Colon (tissue), 2 donors: Measurements from ENCODE around the gene CCR5AS.
"Not testable (repeated sequence)": the region's sequence is repeated elsewhere in the genome, so short reads cannot be mapped to it uniquely, and the experiment has no call there.

Experiments
- FAIRE-seq: peaks from 2 replicates; lab custom pipeline; 2012; peaks lifted over from hg19 to GRCh38; lab: Jason Lieb, UNC
- donor health status: control.
- donor health status: control.

The CCR5AS gene

DNA sequence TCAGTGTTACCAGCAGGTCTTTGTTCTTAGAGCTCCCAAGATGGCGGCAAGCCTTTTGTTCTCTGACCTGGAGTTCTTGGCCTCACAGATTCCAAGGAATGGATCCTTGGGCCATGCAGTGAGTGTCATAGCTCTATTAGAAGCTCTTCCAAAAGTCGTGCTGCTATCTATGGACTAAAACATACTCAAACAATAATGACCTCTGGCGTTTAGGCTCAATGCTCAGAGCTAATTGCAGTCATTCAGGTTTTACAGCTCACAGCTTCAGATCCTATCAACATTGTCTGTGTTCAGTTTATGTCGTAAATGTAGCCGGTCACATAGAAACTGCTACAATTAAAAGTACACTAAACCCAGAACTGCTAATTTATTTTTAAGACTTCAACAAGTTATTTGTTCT lies 22.4 kb upstream of the CCR5AS start:
- FAIRE-seq = no peak

DNA sequence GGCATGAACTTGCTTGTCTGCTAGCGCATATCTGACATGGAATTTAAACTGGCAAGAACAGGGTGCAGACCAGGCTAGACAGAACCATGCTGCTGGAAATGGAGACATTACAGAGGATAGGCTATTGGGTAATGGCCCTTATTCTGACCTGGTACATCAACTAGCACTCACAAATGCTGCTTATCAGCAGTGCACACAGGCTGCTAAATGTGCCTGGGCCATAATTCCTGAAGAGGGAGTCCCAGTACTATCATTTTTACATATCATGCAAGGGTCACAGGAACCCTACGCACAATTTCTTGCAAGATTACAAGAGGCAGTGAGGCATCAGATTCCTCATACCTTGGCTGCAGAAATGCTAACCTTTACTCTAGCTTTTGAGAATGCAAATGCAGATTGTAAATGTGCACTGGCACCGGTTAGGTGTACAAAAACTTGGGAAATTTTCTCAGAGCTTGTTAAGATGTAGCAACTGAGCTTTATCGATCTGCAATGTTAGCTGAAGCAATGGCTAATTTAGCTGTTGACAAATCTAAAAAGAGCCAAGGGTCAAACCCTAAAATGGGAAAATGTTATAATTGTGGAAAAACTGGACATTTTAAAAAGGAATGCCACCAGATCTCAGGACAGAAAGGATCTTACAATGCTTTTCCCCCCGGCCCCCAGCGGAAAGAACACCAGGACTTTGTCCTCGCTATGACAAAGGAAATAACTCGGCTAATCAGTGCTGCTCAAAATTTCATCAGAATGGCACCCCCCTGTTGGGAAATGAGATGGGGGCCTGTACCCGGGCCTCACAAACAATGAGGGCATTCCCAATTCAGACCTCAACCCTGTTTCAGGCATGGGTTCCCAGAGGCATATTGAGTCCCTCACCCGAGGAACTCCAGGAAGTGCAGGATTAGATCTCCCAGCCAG lies 21.3 kb upstream of the CCR5AS start:
- no peak for FAIRE-seq

DNA sequence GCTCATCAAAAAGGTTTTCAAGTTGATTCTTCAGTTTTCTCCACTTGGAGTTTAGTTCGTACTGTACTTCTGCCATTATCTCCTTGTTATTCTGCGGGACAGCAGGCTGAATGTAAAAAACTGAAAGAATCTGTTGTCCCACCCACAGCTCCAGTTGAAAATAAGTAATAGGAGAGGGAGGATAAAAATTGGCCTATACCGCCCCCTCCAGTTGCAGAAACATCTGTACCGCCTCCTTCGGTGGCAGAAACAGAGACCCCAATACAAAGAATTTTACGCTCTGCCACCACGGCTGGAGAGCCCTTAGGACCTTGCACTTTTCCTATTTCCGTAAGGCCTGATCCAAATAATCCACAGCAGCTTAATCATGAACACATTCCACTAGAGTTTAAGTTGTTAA lies 20.5 kb upstream of the CCR5AS start:
- not testable (repeated sequence) for FAIRE-seq

DNA sequence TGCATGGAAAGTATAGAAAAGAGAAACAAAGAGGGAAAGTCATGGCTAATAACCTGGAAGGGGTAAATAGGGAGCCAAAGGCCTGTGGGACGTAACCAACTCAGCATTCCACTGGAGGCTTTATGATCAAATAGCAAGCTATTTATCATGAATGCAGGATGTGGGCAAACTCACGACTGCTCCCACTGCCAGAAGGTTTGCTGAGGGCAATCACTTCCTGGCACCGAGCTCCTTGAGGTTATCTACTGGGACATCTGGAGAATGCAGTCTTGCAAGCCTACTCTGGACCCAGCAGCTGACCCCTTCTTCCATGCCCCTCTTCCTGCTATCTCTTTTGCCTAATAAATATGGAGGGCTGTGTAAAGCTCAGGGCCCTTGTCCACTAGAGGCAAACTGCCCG lies 19.6 kb upstream of the CCR5AS start:
- FAIRE-seq = not testable (repeated sequence)

DNA sequence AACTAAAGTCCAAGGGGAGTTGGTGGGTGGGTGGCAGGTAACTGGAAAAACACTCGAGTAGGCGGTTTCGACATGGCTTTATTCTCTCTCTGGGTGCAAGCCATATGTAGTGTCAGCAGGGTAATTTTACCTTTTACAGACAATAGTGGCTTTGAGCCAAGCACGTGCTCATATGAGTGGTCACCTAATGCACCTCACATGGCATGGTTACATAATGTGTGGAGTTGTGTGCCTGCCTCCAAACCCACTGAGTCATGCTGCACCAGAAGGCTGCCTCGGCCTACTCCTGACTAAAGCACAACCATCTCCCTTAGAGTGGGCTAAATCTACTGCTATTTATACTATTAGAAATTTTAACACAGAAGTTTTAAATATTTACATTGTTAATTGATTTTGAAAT lies 16.7 kb upstream of the CCR5AS start:
- no peak for FAIRE-seq

DNA sequence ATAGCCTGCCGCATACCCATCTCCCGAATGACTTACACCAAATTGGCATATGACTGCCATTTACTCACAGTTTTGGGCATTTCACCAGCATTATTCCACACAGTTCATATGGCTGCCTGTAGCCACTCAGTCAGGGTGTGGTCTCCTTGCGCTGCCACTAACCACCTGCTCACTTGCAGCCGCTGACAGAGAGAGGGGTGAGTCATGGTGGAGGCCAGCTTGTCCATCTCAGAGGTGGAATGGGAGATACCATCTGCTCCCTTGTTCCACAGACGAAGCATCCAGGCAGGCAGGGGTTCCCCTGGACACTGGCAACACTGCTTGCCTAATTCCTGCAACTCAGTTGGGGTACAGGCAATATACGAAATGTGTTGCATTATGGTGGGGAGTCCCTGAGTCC lies 15.8 kb upstream of the CCR5AS start:
- no peak for FAIRE-seq

DNA sequence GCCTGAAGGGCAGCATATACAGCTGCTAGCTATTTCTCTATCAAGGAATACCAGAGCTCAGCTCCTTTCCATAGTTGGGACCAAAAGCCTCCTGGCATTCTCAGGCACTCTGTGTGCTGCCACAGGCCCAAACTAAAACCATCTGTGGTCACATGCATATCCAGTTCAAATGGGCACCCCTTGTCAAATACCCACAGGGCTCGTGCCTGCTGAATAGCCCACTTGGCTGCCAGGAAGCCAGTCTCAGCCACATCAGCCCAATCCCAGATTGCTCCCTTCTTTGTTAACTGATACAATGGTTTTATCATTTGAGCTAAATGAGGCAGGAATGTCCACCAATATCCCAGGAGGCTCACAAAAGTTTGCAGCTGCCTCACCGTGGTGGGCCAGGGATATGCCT lies 14.1 kb upstream of the CCR5AS start:
- FAIRE-seq = no peak

DNA sequence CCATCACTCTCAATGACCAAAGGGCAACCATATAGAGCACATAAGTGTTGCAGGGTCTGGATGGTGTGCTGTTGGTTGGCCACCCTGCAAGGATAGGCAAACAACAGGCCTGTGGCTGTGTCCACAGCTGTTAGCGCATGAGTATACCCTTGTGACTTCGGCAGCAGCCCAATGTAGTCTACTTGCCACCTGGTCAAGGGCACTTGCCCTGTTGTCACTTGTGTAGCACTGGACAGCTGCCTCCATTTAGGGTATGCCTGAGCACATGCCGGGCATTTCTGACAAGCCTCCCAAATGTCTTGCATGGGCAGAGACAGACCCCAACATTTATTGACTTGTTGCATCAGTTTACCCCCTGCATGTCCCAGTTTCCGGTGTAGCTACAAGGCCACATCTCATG lies 12.9 kb upstream of the CCR5AS start:
- no peak for FAIRE-seq

DNA sequence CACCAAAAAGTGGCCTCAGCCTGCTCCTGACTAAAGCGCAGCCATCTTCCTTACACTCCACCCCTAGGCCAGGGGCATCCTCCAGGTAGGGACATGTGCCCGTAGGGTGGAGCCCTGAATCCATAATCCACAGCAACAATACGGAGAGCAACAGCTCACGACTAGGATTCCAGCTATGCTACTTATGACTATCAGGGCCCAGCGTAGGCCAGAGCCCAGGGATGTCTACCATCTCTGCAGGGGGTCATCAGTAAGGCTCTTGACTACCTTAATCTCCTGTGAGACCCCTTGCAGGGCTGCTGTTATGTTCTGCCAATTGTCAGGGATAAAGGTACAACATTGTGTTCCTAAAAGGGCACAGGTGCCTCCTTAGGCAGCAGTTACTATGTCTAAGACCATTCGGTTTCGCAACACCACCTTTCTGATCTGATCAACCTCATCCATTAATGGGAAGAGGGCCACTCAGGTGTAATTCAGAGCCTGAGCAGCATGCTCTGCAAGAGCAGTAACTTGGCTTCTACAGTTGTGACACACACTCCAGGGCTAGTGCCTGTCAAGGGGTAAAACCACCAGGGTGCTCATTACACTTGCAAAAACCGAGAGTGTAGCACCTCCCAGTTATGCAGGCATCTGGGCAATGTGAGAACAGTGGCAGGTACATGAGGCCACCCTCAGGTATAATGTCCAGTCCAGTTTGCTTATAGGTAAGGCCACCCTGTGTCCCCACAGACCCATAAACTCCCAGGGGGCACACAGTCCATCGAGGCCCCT lies 11.2 kb upstream of the CCR5AS start:
- no peak for FAIRE-seq

DNA sequence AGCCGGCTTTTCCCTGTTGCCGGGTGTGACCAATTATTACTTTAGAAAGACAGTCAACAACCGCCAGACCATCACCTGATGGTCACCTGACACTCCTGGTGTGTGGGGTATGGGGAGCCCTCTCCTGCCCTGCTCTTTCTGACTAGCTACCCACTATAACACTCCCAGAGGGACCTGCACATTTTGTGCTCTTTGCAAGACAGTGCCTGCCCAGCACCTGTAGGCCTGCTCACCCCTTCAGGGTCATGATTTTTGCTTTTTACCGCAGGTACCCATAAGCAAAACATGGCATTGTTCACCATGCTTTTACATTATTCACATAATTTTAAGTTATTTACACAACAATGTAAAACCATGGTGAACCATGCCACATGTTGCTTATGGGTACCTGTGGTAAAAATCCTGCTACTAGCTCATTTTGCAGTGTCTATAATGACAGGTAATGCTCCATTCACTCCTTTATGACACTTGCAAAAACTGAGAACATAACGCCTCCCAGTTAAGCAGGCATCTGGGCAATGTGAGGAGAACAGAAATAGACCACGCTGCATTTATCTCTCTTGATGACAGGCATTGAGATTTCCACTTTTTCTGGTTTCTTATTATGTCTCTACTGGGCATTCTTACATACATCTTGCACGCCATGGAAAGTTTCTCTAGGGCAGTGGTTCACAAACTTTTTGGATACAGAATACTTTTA lies 10.1 kb upstream of the CCR5AS start:
- FAIRE-seq = no peak

DNA sequence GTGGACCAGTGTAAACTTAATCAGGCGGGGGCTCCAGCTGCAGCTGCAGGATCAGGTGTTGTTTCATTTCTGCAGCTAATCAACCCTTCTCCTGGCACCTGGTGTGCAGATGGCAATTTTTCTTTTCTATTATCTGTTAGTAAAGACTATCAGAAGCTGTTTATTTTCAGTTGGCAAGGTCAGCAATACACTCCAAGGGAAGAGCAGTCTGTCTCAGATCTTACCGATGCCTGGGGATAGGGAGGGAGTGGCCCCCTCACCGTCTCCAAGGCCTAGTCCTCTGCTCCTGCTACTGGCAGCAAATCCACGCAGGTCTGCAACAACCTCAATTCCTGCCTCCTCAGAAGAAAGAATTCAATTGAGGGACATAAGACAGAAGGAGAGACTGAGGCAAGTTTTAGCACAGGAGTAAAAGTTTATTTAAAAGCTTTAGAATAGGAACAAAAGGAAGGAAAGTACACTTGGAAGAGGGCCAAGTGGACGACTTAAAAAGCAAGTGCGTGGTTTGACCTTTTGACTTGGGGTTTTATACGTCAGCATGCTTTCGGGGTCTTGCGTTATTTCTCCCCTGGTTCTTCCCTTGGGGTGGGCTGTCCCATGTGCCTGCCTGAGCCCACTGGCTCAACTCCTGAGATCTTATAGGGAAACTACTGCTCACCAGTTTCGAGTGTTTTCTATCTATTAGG lies 9.4 kb upstream of the CCR5AS start:
- FAIRE-seq = no peak

DNA sequence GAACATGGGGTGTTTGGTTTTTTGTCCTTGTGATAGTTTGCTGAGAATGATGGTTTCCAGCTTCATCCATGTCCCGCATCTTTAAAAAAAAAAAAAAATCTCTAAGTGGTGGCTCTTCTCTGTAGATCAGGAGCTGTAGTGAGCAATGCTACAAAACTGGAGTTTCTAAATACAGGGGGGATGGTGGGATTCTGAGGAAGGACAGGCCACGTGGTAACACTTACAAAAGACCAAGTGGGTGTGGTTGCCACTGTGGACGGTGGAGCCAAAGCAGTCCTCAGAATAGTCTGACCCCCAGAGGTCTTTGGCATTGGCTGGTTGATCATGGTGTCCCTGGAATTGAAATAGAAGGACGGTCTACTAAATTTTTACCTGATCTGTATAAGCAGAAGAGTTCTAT lies 7.9 kb upstream of the CCR5AS start:
- FAIRE-seq = no peak

DNA sequence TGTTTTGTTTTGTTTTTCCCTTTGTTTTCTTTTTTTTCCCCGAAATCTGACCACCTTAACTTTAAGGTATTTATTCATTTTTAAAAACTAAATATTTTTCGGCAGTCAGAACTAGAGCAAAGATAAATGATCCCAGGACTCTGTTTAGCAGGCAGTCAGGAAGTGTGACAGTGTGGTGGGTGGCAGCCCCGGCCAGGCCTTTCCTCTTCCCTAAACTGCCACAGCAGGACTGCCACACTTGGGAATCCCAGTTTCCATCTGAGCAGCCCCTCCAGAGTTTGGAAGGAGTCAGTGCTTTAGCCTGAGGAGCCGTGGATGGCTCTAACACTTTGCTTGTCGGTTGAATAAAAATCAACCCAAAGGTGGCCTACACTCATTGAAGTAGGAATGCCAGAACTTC lies 7.1 kb upstream of the CCR5AS start:
- no peak for FAIRE-seq

DNA sequence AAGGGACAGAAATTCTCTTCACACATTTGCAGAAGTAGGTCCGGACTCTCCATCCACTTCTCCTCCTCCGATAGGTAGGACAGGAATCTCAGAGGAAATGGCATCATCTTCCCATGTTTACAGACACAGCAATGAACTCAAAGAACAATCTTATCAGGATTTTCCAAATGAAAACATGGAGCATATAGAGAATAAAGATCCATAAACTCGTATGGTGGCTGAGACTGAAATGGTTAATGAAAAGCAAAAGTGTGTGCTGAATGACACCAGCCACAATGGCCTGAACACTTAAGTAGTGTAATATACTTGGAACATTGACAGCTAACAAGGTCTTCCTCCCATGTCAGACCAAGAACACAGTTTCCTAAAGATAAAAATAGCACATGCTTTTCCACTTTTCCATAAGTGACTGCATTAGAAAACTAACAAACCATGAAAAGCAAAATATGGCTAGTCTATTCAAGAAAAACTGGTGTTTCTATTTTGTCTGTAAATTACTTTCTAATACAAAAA lies 6.0 kb upstream of the CCR5AS start:
- FAIRE-seq = no peak

DNA sequence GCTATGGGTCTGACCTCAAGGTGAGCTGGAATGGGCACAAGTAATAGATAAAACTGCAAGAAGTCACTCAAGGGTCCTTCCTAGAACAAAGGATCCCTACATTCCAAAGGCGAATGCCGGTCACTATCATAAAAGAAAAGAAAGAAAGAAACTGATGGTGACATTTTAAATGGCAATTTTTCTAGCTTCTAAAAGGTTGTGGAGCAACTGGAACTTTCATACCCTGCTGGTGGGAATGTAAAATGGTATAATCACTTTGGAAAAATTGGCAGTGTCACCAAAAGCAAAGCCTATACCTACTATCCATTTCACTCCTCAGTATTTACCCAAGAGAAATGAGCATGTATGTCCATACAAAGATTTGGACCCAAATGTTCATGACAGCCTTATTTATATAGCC lies 4.4 kb upstream of the CCR5AS start:
- no peak for FAIRE-seq

DNA sequence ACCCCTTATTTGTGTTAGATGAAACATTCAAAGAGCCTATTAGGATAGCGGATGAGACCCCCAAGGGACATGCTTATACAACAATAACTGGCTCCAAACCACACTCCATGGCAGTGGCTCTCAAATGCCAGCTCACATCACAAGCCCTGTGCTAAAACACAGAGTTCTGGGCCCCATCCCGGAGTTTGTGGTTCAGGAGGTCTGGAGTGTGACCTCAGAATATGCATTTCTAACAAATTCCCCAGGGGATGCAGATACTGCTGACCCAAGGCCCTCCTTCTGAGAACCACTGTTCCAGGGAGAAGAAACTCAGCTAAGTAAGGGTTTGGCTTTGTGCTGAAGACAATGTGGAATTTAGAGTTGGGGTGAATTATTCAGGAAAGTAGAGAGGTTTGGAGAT lies 3.8 kb upstream of the CCR5AS start:
- FAIRE-seq = no peak

DNA sequence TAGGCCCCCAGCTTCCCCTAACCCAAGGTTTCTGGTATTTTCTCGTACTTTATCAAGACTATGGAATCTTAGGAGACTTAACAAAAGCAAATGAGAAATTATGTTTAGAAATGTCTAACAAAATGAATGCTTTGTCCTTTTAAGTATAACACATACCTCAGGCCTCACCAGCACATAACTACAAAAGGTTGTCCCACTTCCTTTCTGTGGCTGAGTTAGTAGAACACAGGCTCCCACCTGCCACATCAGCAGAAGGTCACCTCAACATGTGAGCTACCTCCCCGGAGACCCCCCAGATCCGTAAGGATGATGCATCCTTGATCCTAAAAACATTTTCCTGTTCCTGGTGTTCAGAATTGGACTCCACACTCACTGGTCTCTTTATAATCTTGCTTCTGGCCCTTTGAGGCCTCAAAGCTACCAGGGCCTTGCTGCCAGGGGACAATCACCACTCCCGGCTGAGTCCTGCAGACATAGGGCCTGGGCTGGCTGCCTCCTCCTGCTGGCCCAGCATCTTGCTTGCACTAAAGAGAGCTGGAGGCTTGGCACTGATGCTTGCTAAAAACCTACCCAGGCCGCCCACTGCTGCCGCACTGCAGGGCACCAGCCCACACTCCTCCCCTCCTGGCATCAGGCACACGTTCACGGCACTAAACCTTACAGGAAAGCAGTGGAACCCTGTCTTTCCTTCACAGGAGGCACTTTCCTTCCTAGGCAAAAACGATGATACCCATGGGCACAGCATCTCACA lies 3.0 kb upstream of the CCR5AS start:
- no peak for FAIRE-seq

DNA sequence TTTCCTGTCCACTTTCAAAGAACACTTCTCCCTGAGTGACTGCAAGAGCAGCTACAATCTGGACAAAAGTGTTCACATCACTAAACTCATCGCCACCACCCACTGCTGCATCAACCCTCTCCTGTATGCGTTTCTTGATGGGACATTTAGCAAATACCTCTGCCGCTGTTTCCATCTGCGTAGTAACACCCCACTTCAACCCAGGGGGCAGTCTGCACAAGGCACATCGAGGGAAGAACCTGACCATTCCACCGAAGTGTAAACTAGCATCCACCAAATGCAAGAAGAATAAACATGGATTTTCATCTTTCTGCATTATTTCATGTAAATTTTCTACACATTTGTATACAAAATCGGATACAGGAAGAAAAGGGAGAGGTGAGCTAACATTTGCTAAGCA lies 2.0 kb upstream of the CCR5AS start:
- FAIRE-seq = no peak

DNA sequence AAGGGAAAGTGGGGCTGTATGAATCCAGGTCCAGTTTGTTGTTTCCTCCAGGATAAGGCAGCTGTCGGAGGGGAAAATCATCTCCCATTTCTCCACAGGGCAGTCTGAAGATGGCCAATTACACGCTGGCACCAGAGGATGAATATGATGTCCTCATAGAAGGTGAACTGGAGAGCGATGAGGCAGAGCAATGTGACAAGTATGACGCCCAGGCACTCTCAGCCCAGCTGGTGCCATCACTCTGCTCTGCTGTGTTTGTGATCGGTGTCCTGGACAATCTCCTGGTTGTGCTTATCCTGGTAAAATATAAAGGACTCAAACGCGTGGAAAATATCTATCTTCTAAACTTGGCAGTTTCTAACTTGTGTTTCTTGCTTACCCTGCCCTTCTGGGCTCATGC lies 1.1 kb upstream of the CCR5AS start:
- no peak for FAIRE-seq

DNA sequence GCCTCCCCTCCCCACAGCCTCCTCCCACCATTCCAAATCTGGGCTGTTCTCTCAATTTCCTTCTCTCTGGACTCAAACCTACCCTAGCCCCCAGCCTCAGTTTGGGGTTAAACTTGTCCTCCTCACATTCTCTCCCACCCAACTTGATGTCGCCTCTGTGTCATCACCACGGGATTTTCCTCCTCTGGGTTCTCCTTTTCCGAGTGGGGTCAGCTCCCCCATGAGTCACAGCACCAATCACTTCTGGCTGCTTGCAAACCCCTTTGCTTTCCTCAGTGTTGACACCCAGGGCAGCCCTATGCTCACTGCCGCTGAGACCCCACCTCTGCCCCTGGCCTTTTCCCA lies 451 bp downstream of the CCR5AS start:
- no peak for FAIRE-seq

DNA sequence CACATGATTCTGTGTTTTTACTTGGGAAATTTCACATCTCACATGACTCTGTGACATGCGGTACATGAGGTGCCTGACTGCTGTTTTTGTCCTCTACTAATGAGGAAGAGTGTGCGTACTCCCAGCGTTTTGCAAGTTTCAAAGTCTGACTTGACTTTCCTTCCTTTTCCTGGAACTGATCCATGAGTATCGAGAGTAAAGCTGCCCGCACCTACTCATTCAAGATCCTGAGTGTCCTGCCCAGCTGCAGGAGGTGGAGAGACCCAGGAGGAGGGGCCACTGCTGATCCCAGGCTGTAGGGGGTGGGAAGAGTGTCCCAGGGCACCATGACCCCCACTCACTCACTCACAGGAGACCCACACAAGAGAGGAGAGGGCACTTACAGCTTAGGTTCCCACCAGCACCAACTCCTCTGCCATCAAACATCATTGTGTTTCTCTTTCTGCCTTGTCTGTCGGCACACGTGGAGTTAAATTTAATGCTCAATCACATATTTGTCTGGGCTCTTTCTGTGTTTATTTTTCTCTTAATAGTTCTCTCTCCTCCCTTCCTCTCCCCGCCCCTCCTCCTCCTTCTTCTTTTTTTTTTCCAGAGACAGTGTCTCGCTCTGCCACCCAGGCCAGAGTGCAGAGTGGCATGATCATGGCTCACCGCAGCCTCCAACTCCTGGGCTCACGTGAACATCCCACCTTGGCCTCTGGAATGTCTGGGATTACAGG lies 1.4 kb downstream of the CCR5AS start:
- FAIRE-seq = no peak
